Brain microvascular endothelial cell (primary cell): ENCODE data around the gene FOXD4.
"Not testable (repeated sequence)": the region's sequence is repeated elsewhere in the genome, so short reads cannot be mapped to it uniquely, and the experiment has no call there.

ENCODE experiments used
- DNase-seq: peaks from one replicate; pipeline ENCODE4 v3.0.0-alpha.2; 2020
- H3K27ac ChIP-seq: fragments of 250-450 bp; sonication (Bioruptor Pico); 2 replicates; pipeline ENCODE4 v1.5.1; 2020; ENCODE audit warnings: mild to moderate bottlenecking, moderate library complexity
- H3K27me3 ChIP-seq: fragments of 250-450 bp; sonication (Bioruptor Pico); replicated peaks from 2 replicates; pipeline ENCODE4 v1.5.1; 2020; ENCODE audit warnings: mild to moderate bottlenecking
- H3K36me3 ChIP-seq: fragments of 250-450 bp; sonication (Bioruptor Pico); replicated peaks from 2 replicates; pipeline ENCODE4 v1.5.1; 2020; ENCODE audit warnings: mild to moderate bottlenecking
- H3K4me3 ChIP-seq: 2 replicates; pipeline ENCODE4 v1.5.1; 2011; ENCODE audit warnings: low read depth, mild to moderate bottlenecking, control low read depth, low read length, moderate library complexity
- in situ Hi-C: cut with HindIII; loops from 2 replicates; pipeline ENCODE4 v1.10.0; 2017; ENCODE audit warnings: low sequenced_read_pairs, low pct_ligation_motif_present

Gene FOXD4

GRCh38 chr9:78333-78732 is 39.9 kb downstream of the FOXD4 start:
- in situ Hi-C loops, H3K36me3 ChIP-seq, H3K4me3 ChIP-seq, H3K27ac ChIP-seq, H3K27me3 ChIP-seq, DNase-seq: not testable (repeated sequence)

- H3K36me3 ChIP-seq, DNase-seq, in situ Hi-C loops, H3K4me3 ChIP-seq, H3K27me3 ChIP-seq, H3K27ac ChIP-seq: not testable (repeated sequence)
Measured at GRCh38 chr9:76389-76788, 41.8 kb downstream of the FOXD4 start.

GRCh38 chr9:73900-74525 is 44.2 kb downstream of the FOXD4 start:
- peak overlapping the region; percentile 41 for H3K4me3 ChIP-seq
- H3K36me3 ChIP-seq, DNase-seq, in situ Hi-C loops, H3K27ac ChIP-seq, H3K27me3 ChIP-seq: not testable (repeated sequence)

- H3K36me3 ChIP-seq, H3K27me3 ChIP-seq, in situ Hi-C loops, H3K27ac ChIP-seq: not testable (repeated sequence)
- H3K4me3 ChIP-seq, result peak overlapping the region; percentile 41
- peak; percentile 14 for DNase-seq
Measured at GRCh38 chr9:73076-73899, 44.9 kb downstream of the FOXD4 start.
